ENCODE results near the gene SHQ1. TPM values are rescaled to one million over a fixed set of nuclear protein-coding genes. Genes with fewer than 3 reads are reported as not detected.

SHQ1 gene
- total and polyA plus RNA-seq, 9 of the 15 experiments (the other 6 are each of a cell fraction or from before 2014, with no cell fraction given): 9.2 to 25.0 (median 14.1) TPM

DNA sequence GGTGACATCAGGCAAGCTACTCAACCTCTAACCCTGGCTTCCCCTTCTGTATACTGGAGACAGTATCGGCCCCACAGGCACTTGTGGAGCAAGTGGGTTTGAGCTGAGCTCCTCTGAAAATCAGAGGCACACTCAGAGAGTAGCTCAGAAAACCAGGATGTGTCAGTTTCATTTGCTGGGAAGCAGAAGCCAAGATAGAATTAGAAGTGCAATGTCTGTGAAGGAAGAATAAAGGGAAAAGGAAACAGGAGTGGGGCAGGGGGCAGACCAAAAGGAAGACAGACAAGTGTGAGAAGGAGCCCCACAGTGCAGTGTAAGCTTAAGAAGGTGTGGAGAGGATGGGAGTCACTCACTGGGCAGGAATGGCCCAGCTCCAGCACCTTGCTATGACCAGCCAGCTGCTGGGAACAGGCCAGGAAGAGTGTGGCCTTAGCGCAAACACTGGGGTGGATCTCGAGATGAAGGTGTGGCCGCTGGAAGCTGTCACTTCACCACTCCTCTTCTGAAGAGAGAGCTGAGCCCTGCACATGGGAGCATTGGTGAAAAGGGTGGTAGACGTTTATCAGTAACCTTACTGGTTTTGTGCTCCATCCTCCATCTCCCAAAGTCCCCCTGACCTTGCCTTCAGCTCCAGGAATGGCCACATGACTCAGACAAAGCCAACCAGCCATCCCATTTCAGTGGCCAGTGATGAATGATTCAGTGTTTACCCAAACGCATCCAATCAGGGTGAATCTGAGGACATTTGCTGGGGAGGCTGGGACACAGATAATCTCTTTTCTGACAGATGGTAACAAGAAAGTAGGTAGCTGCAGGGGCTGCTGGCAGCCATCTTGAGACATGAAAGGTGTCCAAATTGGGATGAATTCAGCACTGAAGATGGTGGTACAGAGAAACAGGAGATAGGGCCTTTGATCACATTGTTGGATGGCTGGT, 108.4 kb downstream of the SHQ1 start (continued):
- TF ChIP-seq HMBOX1 (IDR thresholded peaks at IDR 0.05): peak; percentile 63
- no peak for TF ChIP-seq ZSCAN32 (CRISPR knock-in tag; IDR thresholded peaks at IDR 0.05)
- TF ChIP-seq ZFX (CRISPR knock-in tag; IDR thresholded peaks at IDR 0.05): no peak
- no peak for TF ChIP-seq ZNF24 (IDR thresholded peaks at IDR 0.05)
- TF ChIP-seq DPF2 (IDR thresholded peaks at IDR 0.05): peak; percentile 64
- TF ChIP-seq, protein P1, sequence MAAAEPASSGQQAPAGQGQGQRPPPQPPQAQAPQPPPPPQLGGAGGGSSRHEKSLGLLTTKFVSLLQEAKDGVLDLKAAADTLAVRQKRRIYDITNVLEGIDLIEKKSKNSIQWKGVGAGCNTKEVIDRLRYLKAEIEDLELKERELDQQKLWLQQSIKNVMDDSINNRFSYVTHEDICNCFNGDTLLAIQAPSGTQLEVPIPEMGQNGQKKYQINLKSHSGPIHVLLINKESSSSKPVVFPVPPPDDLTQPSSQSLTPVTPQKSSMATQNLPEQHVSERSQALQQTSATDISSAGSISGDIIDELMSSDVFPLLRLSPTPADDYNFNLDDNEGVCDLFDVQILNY (CRISPR knock-in tag; IDR thresholded peaks at IDR 0.05): no peak
- TF ChIP-seq, protein P2, sequence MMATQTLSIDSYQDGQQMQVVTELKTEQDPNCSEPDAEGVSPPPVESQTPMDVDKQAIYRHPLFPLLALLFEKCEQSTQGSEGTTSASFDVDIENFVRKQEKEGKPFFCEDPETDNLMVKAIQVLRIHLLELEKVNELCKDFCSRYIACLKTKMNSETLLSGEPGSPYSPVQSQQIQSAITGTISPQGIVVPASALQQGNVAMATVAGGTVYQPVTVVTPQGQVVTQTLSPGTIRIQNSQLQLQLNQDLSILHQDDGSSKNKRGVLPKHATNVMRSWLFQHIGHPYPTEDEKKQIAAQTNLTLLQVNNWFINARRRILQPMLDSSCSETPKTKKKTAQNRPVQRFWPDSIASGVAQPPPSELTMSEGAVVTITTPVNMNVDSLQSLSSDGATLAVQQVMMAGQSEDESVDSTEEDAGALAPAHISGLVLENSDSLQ (IDR thresholded peaks at IDR 0.05): peak; percentile 73
- TF ChIP-seq CEBPB (tag; IDR thresholded peaks at IDR 0.05): no peak
- TF ChIP-seq RAD21 (CRISPR knock-in tag; conservative IDR thresholded peaks at IDR 0.05 in 1 of 2, IDR thresholded peaks at IDR 0.05 in 1 of 2): no peak
- TF ChIP-seq MITF (IDR thresholded peaks at IDR 0.05): no peak
- no peak for TF ChIP-seq HNRNPLL (IDR thresholded peaks at IDR 0.05; ENCODE audit: low read depth, low read length, poor library complexity, severe bottlenecking)
- TF ChIP-seq USF2 (CRISPR knock-in tag; IDR thresholded peaks at IDR 0.05): peak; percentile 64; the same call in 1 of the 2 replicates
- TF ChIP-seq TEAD1 (CRISPR knock-in tag; IDR thresholded peaks at IDR 0.05): no peak
